GM10248 (cell line): ENCODE results near the gene CKMT2.

Experiments used
- CTCF ChIA-PET: fragments of 300-600 bp; sonication (Branson Sonifier 250); formaldehyde crosslinking; extraction: SDS; loops from one replicate; lab custom pipeline; 2021; ENCODE audit warnings: antibody characterized with exemption; lab: Yijun Ruan, JAX
- POLR2A ChIA-PET: fragments of 350-650 bp; sonication (Branson Sonifier 250); formaldehyde crosslinking; extraction: SDS; loops from one replicate; lab custom pipeline; 2020; ENCODE audit warnings: antibody characterized with exemption; lab: Yijun Ruan, JAX
- DNase-seq: peaks from one replicate; pipeline ENCODE4 v3.0.0; 2012; ENCODE audit errors: extremely low spot score
- CTCF ChIP-seq: IDR thresholded peaks from 2 replicates; pipeline ENCODE4 v1.5.1; 2012; ENCODE audit warnings: mild to moderate bottlenecking, low read depth; ENCODE audit errors: extremely low read depth, missing control alignments, control extremely low read depth

Gene CKMT2

GRCh38 chr5:81313278-81313677 lies 80.2 kb downstream of the CKMT2 start:
- no peak for TF ChIP-seq CTCF
- no peak for DNase-seq
- ChIA-PET CTCF (interaction anchor here (1.4 to 3.9 kb wide), 3 partner anchors 10 to 14 kb away, joined by 5 to 23 read pairs (median 15); partner anchors contain the start of gene ZCCHC9), POLR2A (no interaction called here)

GRCh38 chr5:81313686-81314085 lies 80.6 kb downstream of the CKMT2 start:
- ChIA-PET CTCF (interaction anchor here (1.4 to 3.9 kb wide), 3 partner anchors 10 to 14 kb away, joined by 5 to 23 read pairs (median 15); partner anchors contain the start of gene ZCCHC9), POLR2A (no interaction called here)
- TF ChIP-seq CTCF = no peak
- no peak for DNase-seq

GRCh38 chr5:81314581-81314980 lies 81.5 kb downstream of the CKMT2 start:
- no peak for TF ChIP-seq CTCF
- DNase-seq = no peak
- ChIA-PET CTCF (interaction anchor here (1.4 to 3.9 kb wide), 3 partner anchors 9 to 15 kb away, joined by 5 to 23 read pairs (median 15); partner anchors contain the start of gene ZCCHC9), POLR2A (no interaction called here)

GRCh38 chr5:81315336-81315735 lies 82.2 kb downstream of the CKMT2 start:
- POLR2A ChIA-PET = no interaction called here
- CTCF ChIA-PET = interaction anchor here (0.8 to 3.9 kb wide), 4 partner anchors 10 to 22 kb away, joined by 3 to 23 read pairs (median 9); partner anchors contain the start of gene ZCCHC9
- DNase-seq = no peak
- no peak for TF ChIP-seq CTCF

GRCh38 chr5:81315830-81316229 lies 82.7 kb downstream of the CKMT2 start:
- ChIA-PET POLR2A (no interaction called here), CTCF (interaction anchor here (0.8 to 3.9 kb wide), 4 partner anchors 11 to 21 kb away, joined by 3 to 23 read pairs (median 9); partner anchors contain the start of gene ZCCHC9)
- no peak for DNase-seq
- no peak for TF ChIP-seq CTCF
